ENCODE results near the gene SLC9A5. TPM values are rescaled to one million over a fixed set of nuclear protein-coding genes. Genes with fewer than 3 reads are reported as not detected.

SLC9A5 gene
- total RNA-seq, 2 experiments from 2014 or later = 5.9 to 6.1 TPM

DNA sequence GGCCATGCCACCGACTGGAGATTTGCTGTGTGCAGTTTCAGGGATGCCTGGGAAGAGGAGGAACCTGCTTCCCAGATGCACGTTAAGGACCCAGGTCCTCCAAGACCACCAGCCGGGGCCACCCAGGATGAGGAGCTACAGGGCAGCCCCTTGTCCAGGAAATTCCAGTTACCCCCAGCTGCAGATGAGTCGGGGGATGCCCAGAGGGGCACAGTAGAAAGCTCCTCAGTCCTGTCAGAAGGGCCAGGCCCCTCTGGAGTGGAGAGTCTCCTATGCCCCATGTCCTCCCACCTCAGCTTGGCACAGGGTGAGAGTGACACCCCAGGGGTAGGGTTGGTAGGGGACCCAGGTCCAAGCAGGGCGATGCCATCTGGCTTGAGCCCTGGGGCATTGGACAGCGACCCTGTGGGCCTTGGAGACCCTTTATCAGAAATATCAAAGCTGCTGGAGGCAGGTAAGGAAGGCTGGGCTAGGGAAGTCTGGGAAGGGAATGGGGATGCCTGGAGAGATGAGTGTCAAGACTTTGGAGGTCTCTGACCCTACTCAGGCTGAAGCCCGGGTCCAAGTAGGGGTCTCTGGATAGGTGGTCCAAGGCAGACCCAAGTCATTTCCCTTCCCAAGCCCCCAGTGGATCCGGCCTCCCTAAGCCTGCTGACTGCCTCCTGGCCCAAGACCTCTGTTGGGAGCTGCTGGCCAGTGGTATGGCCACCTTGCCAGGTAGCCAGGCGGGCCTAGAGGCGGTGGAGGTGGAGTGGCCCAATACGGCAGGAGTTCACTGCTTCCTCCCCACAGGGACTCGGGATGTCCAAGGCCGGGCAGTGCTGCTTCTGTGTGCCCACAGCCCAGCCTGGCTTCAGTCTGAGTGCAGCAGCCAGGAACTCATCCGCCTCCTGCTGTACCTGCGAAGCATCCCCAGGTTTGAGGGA is 31.6 kb downstream of the SLC9A5 start:
- intact Hi-C loops (cut with micrococcal nuclease) = no loop called here
- H3K27ac Mint-ChIP-seq = no peak overlapping the region
- ChIA-PET POLR2A (no interaction called here), CTCF (interaction anchor here (0.5 to 1.9 kb wide), 5 partner anchors 58 to 167 kb away, joined by 3 to 9 read pairs (median 5); no protein-coding TSS in a partner anchor)
- H3K36me3 Mint-ChIP-seq = peaks cover 13% of the 10 kb centered on the region
- H3K27me3 Mint-ChIP-seq = no peaks in the 10 kb centered on the region
- peaks cover 18% of the 10 kb centered on the region for H3K4me1 Mint-ChIP-seq (ENCODE audit: low read depth)
- H3K4me3 Mint-ChIP-seq = peak overlapping the region; percentile 49
- no peaks in the 10 kb centered on the region for H3K9me3 Mint-ChIP-seq
- DNase-seq = no peak

DNA sequence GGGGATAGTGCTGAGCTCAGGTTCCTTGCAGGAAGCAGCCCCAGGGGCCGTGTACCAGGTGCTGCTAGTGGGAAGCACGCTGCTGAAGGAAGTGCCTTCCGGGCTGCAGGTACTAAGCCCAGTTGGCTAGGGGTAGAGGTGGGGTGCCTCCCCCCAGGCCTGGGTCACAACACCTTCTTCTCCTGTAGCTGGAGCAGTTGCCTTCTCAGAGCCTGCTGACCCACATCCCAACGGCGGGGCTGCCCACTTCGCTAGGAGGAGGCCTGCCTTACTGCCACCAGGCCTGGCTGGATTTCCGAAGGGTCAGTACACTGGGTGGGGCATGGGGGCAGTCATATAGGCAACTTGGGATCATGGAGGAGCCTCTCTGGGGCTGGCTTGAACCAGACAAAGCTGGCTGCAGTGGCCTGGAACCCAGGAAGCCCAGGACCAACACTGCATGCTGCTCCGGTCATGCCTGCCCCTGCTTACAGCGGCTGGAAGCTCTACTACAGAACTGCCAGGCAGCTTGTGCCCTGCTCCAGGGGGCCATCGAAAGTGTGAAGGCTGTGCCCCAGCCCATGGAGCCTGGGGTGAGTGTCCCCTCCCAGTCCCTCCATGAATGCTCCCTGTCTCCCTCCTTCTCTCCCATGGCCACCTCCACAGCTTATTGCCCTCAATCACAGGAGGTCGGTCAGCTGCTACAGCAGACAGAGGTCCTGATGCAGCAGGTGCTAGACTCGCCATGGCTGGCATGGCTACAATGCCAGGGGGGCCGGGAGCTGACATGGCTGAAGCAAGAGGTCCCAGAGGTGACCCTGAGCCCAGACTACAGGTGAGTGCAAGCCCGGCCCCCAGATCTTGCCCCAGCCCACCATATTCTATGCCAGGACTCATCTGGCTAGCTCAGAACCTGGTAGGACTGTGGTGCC is 33.0 kb downstream of the SLC9A5 start:
- Mint-ChIP-seq H3K4me1 (ENCODE audit: low read depth) (peaks cover 13% of the 10 kb centered on the region), H3K4me3 (no peak overlapping the region), H3K9me3 (no peaks in the 10 kb centered on the region), H3K27me3 (no peaks in the 10 kb centered on the region), H3K27ac (no peak overlapping the region), H3K36me3 (peaks cover 7% of the 10 kb centered on the region)
- intact Hi-C loops (cut with micrococcal nuclease) = no loop called here
- CTCF ChIA-PET = interaction anchor here (0.6 to 1.9 kb wide), 8 partner anchors 12 to 184 kb away, joined by 3 to 9 read pairs (median 4); partner anchors contain the start of gene TPPP3
- no peak for DNase-seq
- POLR2A ChIA-PET = interaction anchor here (1.0 to 1.1 kb wide), 2 partner anchors 30 to 51 kb away, joined by 3 read pairs; no protein-coding TSS in a partner anchor

DNA sequence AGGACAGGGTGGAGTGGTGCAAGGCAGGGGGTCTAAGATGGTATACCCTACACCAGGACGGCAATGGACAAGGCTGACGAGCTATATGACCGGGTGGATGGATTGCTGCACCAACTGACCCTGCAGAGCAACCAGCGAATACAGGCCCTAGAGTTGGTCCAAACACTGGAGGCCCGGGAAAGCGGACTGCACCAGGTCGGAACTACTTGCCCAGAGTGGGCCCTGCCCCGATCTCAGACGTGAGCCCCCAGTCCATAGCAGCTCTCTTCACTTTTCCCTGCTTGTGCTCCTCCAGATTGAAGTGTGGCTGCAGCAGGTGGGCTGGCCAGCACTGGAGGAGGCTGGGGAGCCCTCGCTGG is 33.6 kb downstream of the SLC9A5 start:
- intact Hi-C loops (cut with micrococcal nuclease) = no loop called here
- Mint-ChIP-seq H3K4me1 (ENCODE audit: low read depth) (peaks cover 8% of the 10 kb centered on the region), H3K27ac (no peak overlapping the region), H3K9me3 (no peaks in the 10 kb centered on the region), H3K4me3 (no peak overlapping the region), H3K36me3 (peaks cover 3% of the 10 kb centered on the region), H3K27me3 (no peaks in the 10 kb centered on the region)
- DNase-seq = no peak
- ChIA-PET POLR2A (interaction anchor here (1.0 to 1.1 kb wide), 2 partner anchors 29 to 50 kb away, joined by 3 read pairs; no protein-coding TSS in a partner anchor), CTCF (interaction anchor here (1.0 to 1.9 kb wide), 6 partner anchors 22 to 184 kb away, joined by 3 to 5 read pairs (median 4); partner anchors contain the start of gene TPPP3)

GRCh38 chr16:67283039-67283825 is 34.5 kb downstream of the SLC9A5 start:
- H3K36me3 Mint-ChIP-seq = no peaks in the 10 kb centered on the region
- H3K27me3 Mint-ChIP-seq = no peaks in the 10 kb centered on the region
- H3K4me1 Mint-ChIP-seq (ENCODE audit: low read depth) = peaks cover 3% of the 10 kb centered on the region
- ChIA-PET CTCF (interaction anchor here (1.0 kb wide), 1 partner anchor 41 kb away, joined by 3 read pairs; no protein-coding TSS in a partner anchor), POLR2A (interaction anchor here (1.1 kb wide), 1 partner anchor 28 kb away, joined by 3 read pairs; no protein-coding TSS in a partner anchor)
- no peaks in the 10 kb centered on the region for H3K9me3 Mint-ChIP-seq
- H3K4me3 Mint-ChIP-seq = no peak overlapping the region
- H3K27ac Mint-ChIP-seq = no peak overlapping the region
- DNase-seq = no peak
- intact Hi-C loops (cut with micrococcal nuclease) = no loop called here

DNA sequence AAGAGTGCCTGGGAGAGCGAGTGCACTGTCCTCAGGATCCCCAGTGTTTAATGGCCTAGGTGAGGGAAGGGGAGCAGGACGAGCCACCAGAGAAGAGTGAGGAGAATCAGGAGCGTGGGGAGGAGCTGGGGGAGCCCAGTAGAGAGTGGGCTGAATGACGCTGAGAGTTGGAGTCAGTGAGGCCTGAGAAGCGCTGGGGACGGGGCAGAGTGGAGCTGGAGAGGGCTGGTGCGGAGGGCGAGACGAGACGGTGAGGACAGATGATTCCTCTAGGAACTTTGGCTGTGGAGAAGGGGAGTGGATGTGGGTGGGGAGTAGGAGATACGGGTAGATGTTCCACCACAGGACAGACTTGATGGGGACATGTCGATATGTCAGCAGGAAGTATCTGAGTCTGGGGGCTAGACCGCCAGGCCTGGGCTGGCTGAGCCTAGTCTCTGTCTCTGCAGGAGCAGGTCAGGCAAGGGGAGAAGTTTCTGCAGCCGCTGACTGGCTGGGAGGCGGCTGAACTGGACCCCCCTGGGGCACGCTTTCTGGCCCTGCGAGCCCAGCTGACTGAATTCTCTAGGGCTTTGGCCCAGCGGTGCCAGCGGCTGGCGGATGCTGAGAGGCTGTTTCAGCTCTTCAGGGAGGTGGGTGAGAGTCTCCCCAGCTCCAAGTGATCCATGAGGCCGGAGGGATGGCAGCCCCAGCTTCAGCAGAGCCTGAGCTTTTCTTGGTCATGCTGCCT is 35.2 kb downstream of the SLC9A5 start:
- no peak overlapping the region for H3K27ac Mint-ChIP-seq
- no peaks in the 10 kb centered on the region for H3K9me3 Mint-ChIP-seq
- CTCF ChIA-PET = no interaction called here

GRCh38 chr16:67284699-67285646 is 36.2 kb downstream of the SLC9A5 start:
- CTCF ChIA-PET = interaction anchor here (1.0 kb wide), 1 partner anchor 117 kb away, joined by 3 read pairs; no protein-coding TSS in a partner anchor
- peaks cover 6% of the 10 kb centered on the region for H3K4me1 Mint-ChIP-seq (ENCODE audit: low read depth)
- no peaks in the 10 kb centered on the region for H3K27me3 Mint-ChIP-seq
- intact Hi-C loops (cut with micrococcal nuclease) = no loop called here
- DNase-seq = no peak
- H3K27ac Mint-ChIP-seq = no peak overlapping the region
- no peaks in the 10 kb centered on the region for H3K36me3 Mint-ChIP-seq
- POLR2A ChIA-PET = interaction anchor here (0.8 kb wide), 1 partner anchor 91 kb away, joined by 3 read pairs; no protein-coding TSS in a partner anchor
- H3K4me3 Mint-ChIP-seq = no peak overlapping the region
- no peaks in the 10 kb centered on the region for H3K9me3 Mint-ChIP-seq

More for the DNA sequence above, 35.2 kb downstream of the SLC9A5 start:
- Mint-ChIP-seq H3K4me1 (ENCODE audit: low read depth) (no peaks in the 10 kb centered on the region), H3K27me3 (no peaks in the 10 kb centered on the region), H3K4me3 (no peak overlapping the region), H3K36me3 (no peaks in the 10 kb centered on the region)
- intact Hi-C loops (cut with micrococcal nuclease) = no loop called here
- POLR2A ChIA-PET = interaction anchor here (0.8 kb wide), 1 partner anchor 90 kb away, joined by 3 read pairs; no protein-coding TSS in a partner anchor
- DNase-seq = no peak

DNA sequence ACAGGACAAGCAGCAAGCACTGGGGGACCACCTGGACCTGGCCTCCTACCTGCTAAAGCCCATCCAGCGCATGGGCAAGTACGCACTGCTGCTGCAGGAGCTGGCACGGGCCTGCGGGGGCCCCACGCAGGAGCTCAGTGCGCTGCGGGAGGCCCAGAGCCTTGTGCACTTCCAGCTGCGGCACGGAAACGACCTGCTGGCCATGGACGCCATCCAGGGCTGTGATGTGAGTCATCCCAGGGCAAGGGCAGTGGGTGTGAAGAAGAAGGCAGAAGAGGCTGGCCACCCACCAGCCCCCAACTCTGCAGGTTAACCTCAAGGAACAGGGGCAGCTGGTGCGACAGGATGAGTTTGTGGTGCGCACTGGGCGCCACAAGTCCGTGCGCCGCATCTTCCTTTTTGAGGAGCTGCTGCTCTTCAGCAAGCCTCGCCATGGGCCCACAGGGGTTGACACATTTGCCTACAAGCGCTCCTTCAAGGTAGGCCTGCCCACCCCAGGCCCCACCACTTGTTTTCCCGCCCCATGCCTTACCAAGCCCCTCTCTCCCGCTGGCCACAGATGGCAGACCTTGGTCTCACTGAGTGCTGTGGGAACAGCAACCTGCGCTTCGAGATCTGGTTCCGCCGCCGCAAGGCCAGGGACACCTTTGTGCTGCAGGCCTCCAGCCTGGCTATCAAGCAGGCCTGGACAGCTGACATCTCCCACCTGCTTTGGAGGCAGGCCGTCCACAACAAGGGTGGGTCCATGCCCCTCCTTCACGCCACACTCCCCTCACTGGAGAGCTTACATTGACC is 37.9 kb downstream of the SLC9A5 start:
- no peak for DNase-seq
- Mint-ChIP-seq H3K4me1 (ENCODE audit: low read depth) (peaks cover 10% of the 10 kb centered on the region), H3K9me3 (no peaks in the 10 kb centered on the region), H3K27ac (no peak overlapping the region), H3K36me3 (no peaks in the 10 kb centered on the region), H3K27me3 (no peaks in the 10 kb centered on the region), H3K4me3 (no peak overlapping the region)
- intact Hi-C loops (cut with micrococcal nuclease) = no loop called here
- ChIA-PET CTCF (no interaction called here), POLR2A (no interaction called here)

- CTCF ChIA-PET = interaction anchor here (0.9 kb wide), 1 partner anchor 140 kb away, joined by 3 read pairs; no protein-coding TSS in a partner anchor
- intact Hi-C loops (cut with micrococcal nuclease) = no loop called here
- Mint-ChIP-seq H3K27ac (no peak overlapping the region), H3K4me1 (ENCODE audit: low read depth) (peaks cover 10% of the 10 kb centered on the region), H3K9me3 (no peaks in the 10 kb centered on the region), H3K27me3 (no peaks in the 10 kb centered on the region), H3K36me3 (no peaks in the 10 kb centered on the region), H3K4me3 (no peak overlapping the region)
- POLR2A ChIA-PET = no interaction called here
- DNase-seq = no peak
Observed at GRCh38 chr16:67287960-67288359, 39.2 kb downstream of the SLC9A5 start.

DNA sequence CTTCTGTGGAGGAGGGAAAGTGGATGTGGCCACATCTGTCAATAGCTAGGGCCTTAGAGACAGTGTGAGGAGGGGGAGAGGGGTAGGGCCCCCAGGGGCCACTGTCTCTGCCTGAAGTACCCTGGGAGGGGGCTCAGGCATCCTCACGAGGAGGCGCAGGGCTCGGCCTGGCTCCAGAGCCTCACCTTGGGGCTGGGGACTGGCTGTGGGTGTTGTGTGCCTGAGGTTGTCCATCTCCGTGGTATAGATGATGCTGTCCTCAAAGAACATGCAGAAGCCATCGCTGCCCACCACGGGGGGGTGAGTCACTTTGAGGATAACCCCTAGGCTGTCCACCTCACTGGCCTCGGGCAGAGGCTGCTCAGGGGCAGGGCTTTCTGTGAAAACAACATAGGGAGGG is 42.7 kb downstream of the SLC9A5 start:
- Mint-ChIP-seq H3K4me3 (no peak overlapping the region), H3K27me3 (no peaks in the 10 kb centered on the region), H3K9me3 (no peaks in the 10 kb centered on the region), H3K27ac (no peak overlapping the region), H3K4me1 (ENCODE audit: low read depth) (peaks cover 10% of the 10 kb centered on the region), H3K36me3 (no peaks in the 10 kb centered on the region)
- intact Hi-C loops (cut with micrococcal nuclease) = no loop called here
- CTCF ChIA-PET = no interaction called here
- POLR2A ChIA-PET = no interaction called here
- no peak for DNase-seq

Data from activated CD4-positive, alpha-beta memory T cell treated with anti-CD3 and anti-CD28 coated beads for 36 hours (primary cell).